SU-DHL-6 (cell line): ENCODE measurements around the gene SLC24A5.

Experiments
- H2AFZ ChIP-seq: fragments of 200-600 bp; sonication (generic); 2 replicates; pipeline ENCODE4 v1.6.1; 2014; ENCODE audit warnings: low read depth, mild to moderate bottlenecking, moderate library complexity, mixed read lengths, antibody characterized with exemption, low read length; ENCODE audit not compliant: severe bottlenecking
- H3F3A ChIP-seq: fragments of 200-600 bp; shearing (Covaris generic); 2 replicates; pipeline ENCODE4 v1.6.0; 2016; ENCODE audit warnings: antibody characterized with exemption, mild to moderate bottlenecking; ENCODE audit not compliant: insufficient read depth
- H3K27ac ChIP-seq: fragments of 200-600 bp; sonication (generic); 2 replicates; pipeline ENCODE4 v1.5.1; 2016; ENCODE audit warnings: low read depth, mild to moderate bottlenecking, low read length, moderate library complexity, mixed read lengths
- H3K27me3 ChIP-seq: fragments of 200-600 bp; sonication (generic), shearing (Covaris generic); 2 replicates; pipeline ENCODE4 v1.6.0; 2014; ENCODE audit warnings: mild to moderate bottlenecking, low read length
- H3K36me3 ChIP-seq: fragments of 200-600 bp; sonication (generic); 2 replicates; pipeline ENCODE4 v1.6.1; 2014; ENCODE audit warnings: mild to moderate bottlenecking, low read length, mixed read lengths
- H3K4me2 ChIP-seq: fragments of 300-600, 200-600 bp; shearing (Covaris generic), sonication (generic); 2 replicates; pipeline ENCODE4 v1.6.0; 2014; ENCODE audit warnings: low read length, low read depth, mild to moderate bottlenecking; ENCODE audit not compliant: poor library complexity, severe bottlenecking
- H3K4me3 ChIP-seq: fragments of 200-600 bp; sonication (generic); 2 replicates; pipeline ENCODE4 v1.5.1; 2014; ENCODE audit warnings: antibody characterized with exemption, low read length, mild to moderate bottlenecking, mixed read lengths; ENCODE audit not compliant: insufficient read depth, poor library complexity, severe bottlenecking
- H3K79me2 ChIP-seq: fragments of 200-600 bp; sonication (generic); 2 replicates; pipeline ENCODE4 v1.6.1; 2014; ENCODE audit warnings: mild to moderate bottlenecking, low read length, moderate library complexity; ENCODE audit not compliant: insufficient read depth
- H3K9ac ChIP-seq: fragments of 200-600 bp; sonication (generic); 2 replicates; pipeline ENCODE4 v1.7.0; 2014; ENCODE audit warnings: mild to moderate bottlenecking, low read length
- H3K9me2 ChIP-seq: fragments of 200-600 bp; sonication (generic); replicated peaks from 2 replicates; pipeline ENCODE4 v1.6.1; 2014; ENCODE audit warnings: low read length; ENCODE audit not compliant: insufficient read depth
- H3K9me3 ChIP-seq: fragments of 200-600 bp; sonication (generic); 2 replicates; pipeline ENCODE4 v1.6.1; 2014; ENCODE audit warnings: low read length, mixed read lengths; ENCODE audit not compliant: insufficient read depth
- H4K20me1 ChIP-seq: fragments of 200-600 bp; sonication (generic); 2 replicates; pipeline ENCODE4 v1.6.1; 2014; ENCODE audit warnings: low read depth, mild to moderate bottlenecking, antibody characterized with exemption, low read length, moderate library complexity, mixed read lengths
- CTCF ChIP-seq: fragments of 200-600 bp; sonication (generic); IDR thresholded peaks from one replicate; pipeline ENCODE4 v1.5.1; 2017; ENCODE audit warnings: antibody characterized with exemption, mild to moderate bottlenecking, low read length, moderate library complexity; ENCODE audit not compliant: insufficient read depth, poor library complexity, severe bottlenecking
- EZH2phosphoT487 ChIP-seq: fragments of 200-600 bp; sonication (generic), shearing (Covaris generic); conservative IDR thresholded peaks from 2 replicates; pipeline ENCODE4 v1.6.1; 2018; ENCODE audit warnings: mild to moderate bottlenecking, antibody characterized with exemption, low read length, moderate library complexity, mixed read lengths

The SLC24A5 gene

GRCh38 chr15:48085591-48085930, 35.2 kb upstream of the SLC24A5 start:
- no peak overlapping the region for H3K4me2 ChIP-seq
- H3K27me3 ChIP-seq, result no peaks in the 10 kb centered on the region
- no peaks in the 10 kb centered on the region for H4K20me1 ChIP-seq
- H3K9me2 ChIP-seq, result no peaks in the 10 kb centered on the region
- H3F3A ChIP-seq, result no peaks in the 10 kb centered on the region
- no peak overlapping the region for H3K4me3 ChIP-seq
- no peak overlapping the region for H3K9ac ChIP-seq
- no peaks in the 10 kb centered on the region for H3K9me3 ChIP-seq
- no peaks in the 10 kb centered on the region for H3K36me3 ChIP-seq
- TF ChIP-seq EZH2phosphoT487 (no peak), CTCF (no peak)
- H3K79me2 ChIP-seq, result no peaks in the 10 kb centered on the region
- H2AFZ ChIP-seq, result no peak overlapping the region
- H3K27ac ChIP-seq, result no peak overlapping the region

- TF ChIP-seq EZH2phosphoT487 (no peak), CTCF (no peak)
- H3K36me3 ChIP-seq, result no peaks in the 10 kb centered on the region
- no peak overlapping the region for H2AFZ ChIP-seq
- no peak overlapping the region for H3K9ac ChIP-seq
- no peaks in the 10 kb centered on the region for H3K79me2 ChIP-seq
- H4K20me1 ChIP-seq, result no peaks in the 10 kb centered on the region
- H3K4me3 ChIP-seq, result no peak overlapping the region
- H3K9me3 ChIP-seq, result no peaks in the 10 kb centered on the region
- H3F3A ChIP-seq, result no peaks in the 10 kb centered on the region
- no peak overlapping the region for H3K27ac ChIP-seq
- no peaks in the 10 kb centered on the region for H3K9me2 ChIP-seq
- no peak overlapping the region for H3K4me2 ChIP-seq
- H3K27me3 ChIP-seq, result no peaks in the 10 kb centered on the region
These were observed 34.7 kb upstream of the SLC24A5 start for GRCh38 chr15:48086133-48086532.

GRCh38 chr15:48086576-48086975, 34.2 kb upstream of the SLC24A5 start:
- Histone ChIP-seq H3K79me2 (no peaks in the 10 kb centered on the region), H3K27ac (no peak overlapping the region), H3F3A (no peaks in the 10 kb centered on the region), H3K4me2 (no peak overlapping the region), H2AFZ (no peak overlapping the region), H3K27me3 (no peaks in the 10 kb centered on the region), H3K9me3 (no peaks in the 10 kb centered on the region), H3K36me3 (no peaks in the 10 kb centered on the region), H3K9ac (no peak overlapping the region), H3K4me3 (no peak overlapping the region), H3K9me2 (no peaks in the 10 kb centered on the region), H4K20me1 (no peaks in the 10 kb centered on the region)
- TF ChIP-seq CTCF (no peak), EZH2phosphoT487 (no peak)

GRCh38 chr15:48087844-48088243, 32.9 kb upstream of the SLC24A5 start:
- H3K79me2 ChIP-seq, result no peaks in the 10 kb centered on the region
- H3K4me2 ChIP-seq, result no peak overlapping the region
- H3F3A ChIP-seq, result no peaks in the 10 kb centered on the region
- no peak overlapping the region for H3K27ac ChIP-seq
- H3K27me3 ChIP-seq, result no peaks in the 10 kb centered on the region
- H3K36me3 ChIP-seq, result no peaks in the 10 kb centered on the region
- H3K9ac ChIP-seq, result no peak overlapping the region
- no peaks in the 10 kb centered on the region for H3K9me3 ChIP-seq
- no peak overlapping the region for H2AFZ ChIP-seq
- no peaks in the 10 kb centered on the region for H3K9me2 ChIP-seq
- H3K4me3 ChIP-seq, result no peak overlapping the region
- TF ChIP-seq CTCF (no peak), EZH2phosphoT487 (no peak)
- H4K20me1 ChIP-seq, result no peaks in the 10 kb centered on the region
